ENCODE data around the gene PFDN5. TPM values are rescaled to one million over a fixed set of nuclear protein-coding genes. Genes with fewer than 3 reads are reported as not detected.

The PFDN5 gene
- total RNA-seq, 1 experiment from 2014 or later = 288 TPM

GRCh38 chr12:53344487-53344823 lies 49.1 kb downstream of the PFDN5 start:
- no TSS peak for BruUV-seq (replicated peaks)
- no peak overlapping the region for H3K27ac ChIP-seq (ENCODE audit: low read depth, low read length, poor library complexity, severe bottlenecking)
- no peak for TF ChIP-seq EZH2 (IDR thresholded peaks at IDR 0.05; ENCODE audit: borderline replicate concordance, low read depth, low read length, poor library complexity, severe bottlenecking)
- TF ChIP-seq CTCF (conservative IDR thresholded peaks at IDR 0.05; ENCODE audit: low read depth, low read length) = no peak
- no peaks in the 10 kb centered on the region for H3K27me3 ChIP-seq (replicated peaks; ENCODE audit: insufficient read depth, low read depth, low read length, poor library complexity)
- CTCF ChIA-PET = interaction anchor here (0.5 to 2.8 kb wide), 6 partner anchors 9 to 228 kb away, joined by 3 to 15 read pairs (median 6); partner anchors contain the start of gene SP1
- no peaks in the 10 kb centered on the region for H3K9me3 ChIP-seq (ENCODE audit: low read depth, low read length, poor library complexity, severe bottlenecking)
- intact Hi-C loops (cut with micrococcal nuclease; ENCODE audit: unreplicated experiment) = no loop called here
- peak overlapping the region; percentile 56 for H3K4me3 ChIP-seq (ENCODE audit: low read depth, low read length, poor library complexity, severe bottlenecking)
- POLR2A ChIA-PET (ENCODE audit: low non-redundant PET) = interaction anchor here (0.6 to 0.7 kb wide), 2 partner anchors 11 to 72 kb away, joined by 5 to 7 read pairs; no protein-coding TSS in a partner anchor
- no peak for DNase-seq (ENCODE audit: low spot score)
- peaks cover 13% of the 10 kb centered on the region for H3K4me1 ChIP-seq (ENCODE audit: insufficient read depth, low read length, poor library complexity, severe bottlenecking)
- no peaks in the 10 kb centered on the region for H3K36me3 ChIP-seq (ENCODE audit: insufficient read depth, low read length, poor library complexity, severe bottlenecking)

GRCh38 chr12:53344824-53345485 lies 49.6 kb downstream of the PFDN5 start:
- H3K4me3 ChIP-seq (ENCODE audit: low read depth, low read length, poor library complexity, severe bottlenecking) = peak overlapping the region; percentile 56
- H3K9me3 ChIP-seq (ENCODE audit: low read depth, low read length, poor library complexity, severe bottlenecking) = no peaks in the 10 kb centered on the region
- POLR2A ChIA-PET (ENCODE audit: low non-redundant PET) = interaction anchor here (0.6 to 0.7 kb wide), 2 partner anchors 10 to 72 kb away, joined by 5 to 7 read pairs; no protein-coding TSS in a partner anchor
- H3K27ac ChIP-seq (ENCODE audit: low read depth, low read length, poor library complexity, severe bottlenecking) = peak overlapping the region; percentile 69
- CTCF ChIA-PET = interaction anchor here (0.5 to 2.8 kb wide), 10 partner anchors 10 to 227 kb away, joined by 3 to 15 read pairs (median 4); partner anchors contain the start of gene SP1
- peak; percentile 61 for TF ChIP-seq CTCF (conservative IDR thresholded peaks at IDR 0.05; ENCODE audit: low read depth, low read length)
- no peak for TF ChIP-seq EZH2 (IDR thresholded peaks at IDR 0.05; ENCODE audit: borderline replicate concordance, low read depth, low read length, poor library complexity, severe bottlenecking)
- H3K27me3 ChIP-seq (replicated peaks; ENCODE audit: insufficient read depth, low read depth, low read length, poor library complexity) = no peaks in the 10 kb centered on the region
- H3K36me3 ChIP-seq (ENCODE audit: insufficient read depth, low read length, poor library complexity, severe bottlenecking) = no peaks in the 10 kb centered on the region
- DNase-seq (ENCODE audit: low spot score) = peak; percentile 72
- intact Hi-C loops (cut with micrococcal nuclease; ENCODE audit: unreplicated experiment) = no loop called here
- peaks cover 13% of the 10 kb centered on the region for H3K4me1 ChIP-seq (ENCODE audit: insufficient read depth, low read length, poor library complexity, severe bottlenecking)
- no TSS peak for BruUV-seq (replicated peaks)

- Histone ChIP-seq H3K4me3 (ENCODE audit: low read depth, low read length, poor library complexity, severe bottlenecking) (peak overlapping the region; percentile 56), H3K4me1 (ENCODE audit: insufficient read depth, low read length, poor library complexity, severe bottlenecking) (peaks cover 13% of the 10 kb centered on the region), H3K27ac (ENCODE audit: low read depth, low read length, poor library complexity, severe bottlenecking) (peak overlapping the region; percentile 69), H3K36me3 (ENCODE audit: insufficient read depth, low read length, poor library complexity, severe bottlenecking) (no peaks in the 10 kb centered on the region), H3K9me3 (ENCODE audit: low read depth, low read length, poor library complexity, severe bottlenecking) (no peaks in the 10 kb centered on the region), H3K27me3 (replicated peaks; ENCODE audit: insufficient read depth, low read depth, low read length, poor library complexity) (no peaks in the 10 kb centered on the region)
- ChIA-PET POLR2A (ENCODE audit: low non-redundant PET) (no interaction called here), CTCF (interaction anchor here (0.5 to 2.8 kb wide), 8 partner anchors 10 to 163 kb away, joined by 3 to 15 read pairs (median 6); no protein-coding TSS in a partner anchor)
- no peak; the same call in 1 of the 2 replicates for TF ChIP-seq CTCF (conservative IDR thresholded peaks at IDR 0.05; ENCODE audit: low read depth, low read length)
- no TSS peak for BruUV-seq (replicated peaks)
- peak; percentile 94 for DNase-seq (ENCODE audit: low spot score)
- intact Hi-C loops (cut with micrococcal nuclease; ENCODE audit: unreplicated experiment) = no loop called here
These were observed 50.3 kb downstream of the PFDN5 start for GRCh38 chr12:53345486-53346188.
